KBM-7 (cell line): ENCODE data around the gene HNRNPUL1.

Experiments used
- DNase-seq: peaks from one replicate; pipeline ENCODE4 v3.0.0-alpha.2; 2015
- in situ Hi-C: fragments of 300-500 bp; cut with MboI; formaldehyde crosslinking; loops from 2 replicates; pipeline ENCODE4 v1.14.3; 2020; ENCODE audit warnings: low sequenced_read_pairs, low pct_unique_long_range_greater_than_20kb, mixed read lengths

HNRNPUL1 gene

DNA sequence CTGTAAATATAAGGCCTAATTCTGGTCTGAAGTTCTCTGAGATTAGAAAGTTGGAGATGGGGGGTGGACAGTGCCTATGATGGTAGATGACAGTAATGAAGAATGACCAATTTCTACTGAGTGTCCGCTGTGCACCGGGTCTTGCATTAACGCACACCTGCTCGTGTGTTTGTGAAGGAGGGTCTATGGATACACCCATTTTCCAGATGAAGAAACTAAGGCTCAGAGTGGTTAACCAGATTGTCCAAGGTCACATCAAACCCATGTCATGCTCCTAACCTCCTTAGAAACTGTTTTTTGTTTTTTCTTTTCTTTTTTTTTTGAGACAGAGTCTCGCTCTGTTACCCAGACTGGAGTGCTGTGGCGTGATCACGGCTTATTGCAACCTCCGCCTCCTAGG is 31.5 kb upstream of the HNRNPUL1 start:
- no peak for DNase-seq
- in situ Hi-C loops, result no loop called here

- DNase-seq, result peak; percentile 73
- in situ Hi-C loops, result no loop called here
These were observed 30.4 kb upstream of the HNRNPUL1 start for GRCh38 chr19:41233748-41234240.

DNA sequence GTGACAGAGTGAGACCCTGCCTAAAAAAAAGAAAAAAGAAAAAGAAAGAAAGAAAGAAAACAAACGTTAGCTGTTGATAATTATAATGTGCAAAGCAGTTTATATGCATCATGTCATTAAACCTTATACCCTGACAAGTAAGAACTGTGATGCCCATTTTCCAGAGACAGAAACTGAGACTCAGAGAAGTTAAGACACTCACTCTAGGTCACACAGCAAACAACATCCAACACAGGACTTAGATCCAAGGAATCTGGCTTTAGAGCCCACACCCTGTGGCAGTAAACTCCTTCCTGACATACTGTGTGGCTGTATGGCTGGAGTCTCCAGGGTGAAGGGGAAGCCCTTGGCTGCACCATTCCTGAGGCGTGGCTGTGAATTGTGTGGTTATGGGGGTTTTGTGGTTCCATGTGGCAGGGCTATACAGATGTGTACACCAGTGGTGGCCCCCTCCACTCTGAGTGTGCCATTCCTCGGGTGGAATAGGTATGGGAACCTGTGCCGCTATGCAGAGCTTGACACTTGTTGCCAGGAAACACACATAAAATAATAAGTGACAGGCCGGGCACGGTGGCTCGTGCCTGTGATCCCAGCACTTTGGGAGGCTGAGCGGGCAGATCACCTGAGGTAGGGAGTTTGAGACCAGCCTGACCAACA is 29.5 kb upstream of the HNRNPUL1 start:
- DNase-seq, result no peak
- in situ Hi-C loops, result no loop called here

GRCh38 chr19:41235480-41235879 is 28.7 kb upstream of the HNRNPUL1 start:
- no peak for DNase-seq
- in situ Hi-C loops, result no loop called here

- in situ Hi-C loops, result no loop called here
- DNase-seq, result no peak
These were observed 25.9 kb upstream of the HNRNPUL1 start for GRCh38 chr19:41238244-41238643.

DNA sequence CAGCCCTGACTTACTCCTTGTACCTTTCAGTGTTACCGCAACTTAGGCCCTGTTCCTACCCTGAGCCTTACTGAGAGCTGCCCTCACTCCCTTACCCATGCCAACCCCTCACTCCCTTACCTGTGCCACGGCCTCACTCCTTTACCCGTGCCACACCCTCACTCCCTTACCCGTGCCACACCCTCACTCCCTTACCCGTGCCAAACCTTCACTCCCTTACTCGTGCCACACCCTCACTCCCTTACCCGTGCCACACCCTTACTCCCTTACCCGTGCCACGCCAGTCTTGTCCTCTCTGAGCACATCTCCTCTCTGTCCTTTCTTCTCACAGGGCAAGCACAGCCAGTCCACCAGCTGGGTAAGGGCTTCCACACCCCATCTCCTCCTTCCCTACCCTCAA is 24.8 kb upstream of the HNRNPUL1 start:
- no peak for DNase-seq
- in situ Hi-C loops, result no loop called here

DNA sequence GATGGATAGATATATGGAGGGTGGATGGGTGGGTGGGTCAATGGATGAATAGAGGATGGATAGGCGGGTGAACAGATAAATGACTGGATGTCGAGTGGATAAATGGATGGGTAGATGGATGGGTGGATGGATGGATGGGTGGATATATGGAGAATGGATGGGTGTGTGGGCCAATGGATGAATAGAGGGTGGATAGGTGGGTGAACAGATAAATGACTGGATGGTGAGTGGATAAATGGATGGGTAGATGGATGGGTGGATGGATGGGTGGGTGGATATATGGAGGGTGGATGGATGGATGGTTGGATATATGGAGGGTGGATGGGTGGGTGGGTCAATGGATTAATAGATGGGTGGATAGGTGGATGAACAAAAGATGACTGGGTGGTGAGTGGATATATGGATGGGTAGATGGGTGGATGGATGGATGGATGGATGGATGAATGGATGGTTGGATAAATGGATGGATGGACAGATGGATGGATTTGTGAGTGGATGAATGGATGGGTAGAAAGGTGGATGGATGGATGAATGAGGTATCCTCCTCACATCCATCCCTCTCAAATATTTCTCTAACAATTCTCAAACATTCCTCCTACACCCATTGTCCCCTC is 24.1 kb upstream of the HNRNPUL1 start:
- DNase-seq, result no peak
- in situ Hi-C loops, result no loop called here

GRCh38 chr19:41241859-41242258 is 22.3 kb upstream of the HNRNPUL1 start:
- DNase-seq, result no peak
- in situ Hi-C loops, result no loop called here

DNA sequence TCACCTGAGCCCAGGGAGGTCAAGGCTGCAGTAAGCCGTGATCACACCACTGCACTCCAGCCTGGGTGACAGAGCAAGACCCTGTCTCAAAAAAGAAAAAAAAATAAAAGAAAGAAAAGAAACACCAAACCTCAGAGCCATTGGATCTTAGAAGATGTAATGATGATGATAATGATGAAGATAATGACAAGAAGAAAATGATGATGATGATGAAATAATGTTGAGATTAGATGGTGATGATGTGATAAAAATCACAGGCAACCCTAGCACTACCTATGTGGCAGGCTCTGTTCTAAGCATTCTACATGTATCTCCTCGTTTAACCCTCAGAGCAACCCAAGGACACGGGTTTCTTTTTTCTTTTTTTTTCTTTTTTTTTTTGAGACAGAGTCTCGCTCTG is 20.1 kb upstream of the HNRNPUL1 start:
- no peak for DNase-seq
- in situ Hi-C loops, result no loop called here

DNA sequence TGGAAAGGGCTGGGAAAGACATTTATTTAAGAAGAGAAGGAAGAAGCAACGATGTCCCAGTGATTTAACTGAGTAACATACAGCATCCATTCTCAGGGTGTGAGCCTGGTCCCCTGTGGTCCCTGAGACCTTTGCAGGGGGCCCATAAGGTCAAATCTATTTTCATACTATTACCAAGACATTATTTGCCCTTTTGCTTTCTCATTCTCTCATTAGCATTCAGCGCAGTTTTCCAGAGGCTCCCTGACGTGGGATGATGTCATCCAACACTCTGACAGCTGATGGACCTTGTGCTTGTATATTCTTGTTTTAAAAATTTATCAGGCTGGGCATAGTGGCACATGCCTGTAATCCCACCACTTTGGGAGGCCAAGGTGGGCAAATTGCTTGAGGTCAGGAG is 18.3 kb upstream of the HNRNPUL1 start:
- no peak for DNase-seq
- in situ Hi-C loops, result no loop called here

DNA sequence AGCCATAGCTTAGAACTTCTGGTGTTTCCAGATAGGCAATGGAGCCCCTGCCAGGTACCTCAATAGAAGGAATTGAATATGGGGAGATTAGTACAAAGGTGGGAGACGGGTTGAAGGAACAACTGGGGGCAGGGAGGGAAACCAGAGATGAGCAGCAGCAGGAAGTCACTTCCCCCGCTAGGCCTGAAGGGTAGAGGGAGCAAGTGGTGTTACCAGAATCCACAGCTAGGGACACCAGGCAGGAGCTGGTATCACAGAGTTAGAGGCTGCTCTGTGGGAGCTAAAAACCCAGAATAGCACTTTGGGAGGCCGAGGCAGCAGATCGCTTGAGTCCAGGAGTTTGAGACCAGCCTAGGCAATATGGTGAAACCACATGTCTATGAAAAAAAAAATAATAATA is 15.3 kb upstream of the HNRNPUL1 start:
- in situ Hi-C loops, result no loop called here
- no peak for DNase-seq

- in situ Hi-C loops, result loop anchor here (10.0 kb wide), 1 partner anchor 45 kb away; no protein-coding TSS in a partner anchor
- no peak for DNase-seq
These were observed 14.3 kb upstream of the HNRNPUL1 start for GRCh38 chr19:41249707-41250423.

GRCh38 chr19:41253660-41254059 is 10.5 kb upstream of the HNRNPUL1 start:
- no peak for DNase-seq
- in situ Hi-C loops, result loop anchor here (10.0 kb wide), 1 partner anchor 49 kb away; no protein-coding TSS in a partner anchor

- in situ Hi-C loops, result loop anchor here (10.0 kb wide), 1 partner anchor 50 kb away; no protein-coding TSS in a partner anchor
- no peak for DNase-seq
These were observed 9.0 kb upstream of the HNRNPUL1 start for GRCh38 chr19:41255171-41255570.

- DNase-seq, result no peak
- in situ Hi-C loops, result no loop called here
These were observed 2.5 kb upstream of the HNRNPUL1 start for GRCh38 chr19:41261474-41262190.

DNA sequence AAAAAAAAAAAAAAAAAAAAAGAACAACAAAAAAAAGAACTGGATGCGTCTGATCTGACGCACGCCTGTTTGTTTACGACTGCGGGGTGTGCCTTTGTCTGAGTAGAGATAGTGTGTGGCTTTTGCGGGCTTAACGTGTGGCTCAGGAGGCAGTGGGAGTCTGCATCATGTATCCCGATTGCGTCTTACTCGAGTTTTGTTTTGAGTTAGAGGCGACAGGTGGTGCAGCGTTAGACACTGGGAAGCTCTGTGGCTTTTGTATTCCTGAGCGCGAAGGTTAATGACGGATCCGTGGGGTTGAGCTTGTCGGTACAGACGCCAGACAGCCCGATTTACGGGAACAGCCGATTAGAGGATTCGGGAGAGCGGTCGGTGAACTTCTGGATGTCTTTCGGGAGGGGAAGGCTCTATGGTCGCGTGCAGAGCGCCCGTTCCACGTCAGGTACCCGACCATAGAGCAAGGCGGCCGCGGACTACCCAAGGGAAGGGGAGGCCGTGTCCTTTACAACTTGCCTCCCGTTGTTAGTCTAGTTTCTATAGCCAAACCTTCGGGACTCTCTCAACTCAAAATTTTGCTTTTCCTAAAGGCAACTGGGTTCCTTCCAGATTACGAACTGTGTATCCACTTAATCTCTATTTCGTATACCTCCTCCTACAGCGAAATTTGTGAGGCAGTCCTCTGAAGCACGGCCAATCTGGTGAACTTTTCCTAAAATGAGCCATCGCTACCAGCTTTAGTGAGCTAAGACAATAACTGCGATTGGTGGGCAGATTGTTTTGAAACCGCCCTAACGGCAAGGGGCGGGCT is 926 bp upstream of the HNRNPUL1 start:
- DNase-seq, result no peak
- in situ Hi-C loops, result no loop called here

- DNase-seq, result peak; percentile 28
- in situ Hi-C loops, result no loop called here
These were observed 616 bp downstream of the HNRNPUL1 start for GRCh38 chr19:41264581-41265394.
